ENCODE results near the gene MAP3K4.

The MAP3K4 gene

GRCh38 chr6:161027385-161027784 lies 35.8 kb downstream of the MAP3K4 start:
- H3K4me3 ChIP-seq (ENCODE audit: low read depth in 1 of 2, low read length in 2 of 2), result no peak overlapping the region
- H3K79me2 ChIP-seq (ENCODE audit: insufficient read depth, low read length), result peaks cover 77% of the 10 kb centered on the region
- H3K4me1 ChIP-seq (ENCODE audit: insufficient read depth, low read length), result no peaks in the 10 kb centered on the region
- H3K9me3 ChIP-seq (ENCODE audit: insufficient read depth, low read length, severe bottlenecking), result no peaks in the 10 kb centered on the region
- peaks cover 29% of the 10 kb centered on the region; the same call in 1 of the 2 replicates for H4K20me1 ChIP-seq (ENCODE audit: insufficient read depth, low read length)
- ATAC-seq (ENCODE audit: insufficient read depth, low read depth), result no peak
- H3K4me2 ChIP-seq (ENCODE audit: insufficient read depth, low read length), result no peak overlapping the region
- H2AFZ ChIP-seq (ENCODE audit: low read depth, low read length), result no peak overlapping the region
- no peaks in the 10 kb centered on the region for H3K27me3 ChIP-seq (ENCODE audit: insufficient read depth, low read length, poor library complexity)
- no peak overlapping the region for H3K27ac ChIP-seq (ENCODE audit: low read length)
- no peak for DNase-seq
- no peak for TF ChIP-seq CTCF (IDR thresholded peaks at IDR 0.05; ENCODE audit: borderline replicate concordance, extremely low read depth, low read length, poor library complexity, severe bottlenecking)
- TF ChIP-seq EZH2 (IDR thresholded peaks at IDR 0.05; ENCODE audit: borderline replicate concordance, low read depth, low read length, severe bottlenecking), result no peak
- no peak overlapping the region for H3K9ac ChIP-seq (ENCODE audit: low read depth, low read length)
- no peaks in the 10 kb centered on the region for H3K36me3 ChIP-seq (ENCODE audit: insufficient read depth, low read length)

GRCh38 chr6:161029195-161029809 lies 37.7 kb downstream of the MAP3K4 start:
- no peak for TF ChIP-seq CTCF (IDR thresholded peaks at IDR 0.05; ENCODE audit: borderline replicate concordance, extremely low read depth, low read length, poor library complexity, severe bottlenecking)
- TF ChIP-seq EZH2 (IDR thresholded peaks at IDR 0.05; ENCODE audit: borderline replicate concordance, low read depth, low read length, severe bottlenecking), result no peak
- Histone ChIP-seq H3K79me2 (ENCODE audit: insufficient read depth, low read length) (peaks cover 81% of the 10 kb centered on the region), H3K4me1 (ENCODE audit: insufficient read depth, low read length) (no peaks in the 10 kb centered on the region), H3K27me3 (ENCODE audit: insufficient read depth, low read length, poor library complexity) (no peaks in the 10 kb centered on the region), H2AFZ (ENCODE audit: low read depth, low read length) (no peak overlapping the region), H3K36me3 (ENCODE audit: insufficient read depth, low read length) (0 out of 2 replicates have a peak, but pooled peaks cover 7% of the 10 kb centered on the region), H4K20me1 (ENCODE audit: insufficient read depth, low read length) (peaks cover 25% of the 10 kb centered on the region; the same call in 1 of the 2 replicates), H3K4me2 (ENCODE audit: insufficient read depth, low read length) (no peak overlapping the region), H3K9ac (ENCODE audit: low read depth, low read length) (no peak overlapping the region), H3K27ac (ENCODE audit: low read length) (no peak overlapping the region), H3K9me3 (ENCODE audit: insufficient read depth, low read length, severe bottlenecking) (no peaks in the 10 kb centered on the region), H3K4me3 (ENCODE audit: low read depth in 1 of 2, low read length in 2 of 2) (no peak overlapping the region)
- no peak for ATAC-seq (ENCODE audit: insufficient read depth, low read depth)
- DNase-seq, result no peak

GRCh38 chr6:161031721-161032495 lies 40.3 kb downstream of the MAP3K4 start:
- Histone ChIP-seq H3K79me2 (ENCODE audit: insufficient read depth, low read length) (peaks cover 65% of the 10 kb centered on the region), H3K36me3 (ENCODE audit: insufficient read depth, low read length) (peaks cover 24% of the 10 kb centered on the region), H3K27me3 (ENCODE audit: insufficient read depth, low read length, poor library complexity) (no peaks in the 10 kb centered on the region), H3K9ac (ENCODE audit: low read depth, low read length) (no peak overlapping the region), H2AFZ (ENCODE audit: low read depth, low read length) (no peak overlapping the region), H3K27ac (ENCODE audit: low read length) (no peak overlapping the region), H3K9me3 (ENCODE audit: insufficient read depth, low read length, severe bottlenecking) (no peaks in the 10 kb centered on the region), H4K20me1 (ENCODE audit: insufficient read depth, low read length) (peaks cover 18% of the 10 kb centered on the region; the same call in 1 of the 2 replicates), H3K4me1 (ENCODE audit: insufficient read depth, low read length) (no peaks in the 10 kb centered on the region), H3K4me2 (ENCODE audit: insufficient read depth, low read length) (no peak overlapping the region), H3K4me3 (ENCODE audit: low read depth in 1 of 2, low read length in 2 of 2) (no peak overlapping the region)
- TF ChIP-seq EZH2 (IDR thresholded peaks at IDR 0.05; ENCODE audit: borderline replicate concordance, low read depth, low read length, severe bottlenecking) (no peak), CTCF (IDR thresholded peaks at IDR 0.05; ENCODE audit: borderline replicate concordance, extremely low read depth, low read length, poor library complexity, severe bottlenecking) (no peak)
- no peak for DNase-seq
- no peak for ATAC-seq (ENCODE audit: insufficient read depth, low read depth)

Data from DND-41 (cell line).